HG02938 (cell line): ENCODE measurements around the gene CACNG1.

ENCODE experiments used
- ATAC-seq: cut with Tn5 transposase; IDR thresholded peaks from one replicate; pipeline ENCODE4 v1.9.1; 2021; ENCODE audit warnings: mild to moderate bottlenecking, moderate library complexity; ENCODE audit not compliant: unreplicated experiment

CACNG1 gene

DNA sequence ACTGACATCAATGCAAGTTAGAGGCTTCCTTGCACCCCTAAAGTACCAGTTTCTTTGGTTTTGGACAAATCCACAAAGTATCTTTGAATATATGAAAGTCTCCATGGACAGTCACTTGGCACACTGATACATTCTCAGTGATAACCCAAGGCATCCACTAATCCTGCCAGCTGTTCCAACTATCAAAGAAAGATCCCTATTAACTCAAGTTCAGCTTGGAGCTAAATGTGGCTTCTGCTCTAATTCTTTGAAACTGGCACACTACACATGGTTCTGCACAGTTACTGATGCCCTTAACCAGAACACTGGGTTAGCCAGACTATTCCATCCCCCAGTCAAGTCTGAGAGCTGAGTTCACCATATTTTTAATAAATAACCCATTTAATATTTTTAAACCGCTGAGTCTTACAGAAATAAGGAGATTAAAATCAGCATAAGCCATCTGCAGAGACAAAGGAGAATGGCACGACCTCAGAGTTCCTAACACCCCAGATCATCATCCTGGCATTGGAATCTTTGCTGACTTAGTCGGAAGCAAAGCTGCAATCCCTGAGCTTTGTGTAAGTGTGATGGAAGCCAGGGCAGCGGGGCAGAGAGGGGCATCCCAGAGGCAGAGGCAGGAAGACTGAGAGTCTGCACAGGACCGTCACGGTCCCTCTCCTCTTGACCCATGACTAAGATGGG lies 6.3 kb downstream of the CACNG1 start:
- ATAC-seq = no peak

DNA sequence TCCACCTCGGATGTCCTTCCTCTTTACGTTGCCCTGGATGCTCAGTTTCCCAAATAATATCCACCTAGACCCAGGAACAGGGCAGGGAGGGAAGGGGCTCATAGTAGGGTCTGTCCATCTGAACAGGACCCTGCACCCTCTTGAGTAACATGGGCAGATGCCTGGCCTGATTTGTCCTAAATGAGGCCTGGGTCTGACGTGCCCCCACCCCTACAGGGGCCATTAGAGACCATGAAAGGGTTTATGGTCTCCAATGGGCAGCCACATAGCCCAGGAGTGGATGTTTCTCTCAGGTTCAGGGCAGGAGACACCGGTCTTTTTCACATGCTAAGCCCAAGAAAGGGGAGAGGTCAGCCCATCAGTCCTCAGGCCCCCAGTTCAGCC lies 6.8 kb downstream of the CACNG1 start:
- ATAC-seq = no peak

DNA sequence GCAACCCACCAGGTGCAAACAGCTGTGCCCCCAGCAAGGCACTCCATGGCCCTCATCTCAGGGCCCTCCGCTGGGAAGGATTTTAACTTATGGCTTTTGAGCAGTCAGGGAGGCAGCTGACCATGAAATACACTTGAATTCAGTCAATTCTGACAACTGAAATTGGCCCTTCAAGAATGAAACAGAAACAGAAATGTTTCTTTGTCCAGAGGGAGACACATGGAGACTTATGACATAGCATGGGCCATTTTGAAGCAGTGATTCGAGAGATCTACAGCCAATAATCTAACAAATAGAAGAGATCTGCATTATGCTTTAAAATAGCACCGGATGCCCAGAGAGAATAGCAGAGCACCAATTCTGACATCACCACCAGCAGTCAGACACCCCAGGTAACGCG lies 7.5 kb downstream of the CACNG1 start:
- no peak for ATAC-seq

DNA sequence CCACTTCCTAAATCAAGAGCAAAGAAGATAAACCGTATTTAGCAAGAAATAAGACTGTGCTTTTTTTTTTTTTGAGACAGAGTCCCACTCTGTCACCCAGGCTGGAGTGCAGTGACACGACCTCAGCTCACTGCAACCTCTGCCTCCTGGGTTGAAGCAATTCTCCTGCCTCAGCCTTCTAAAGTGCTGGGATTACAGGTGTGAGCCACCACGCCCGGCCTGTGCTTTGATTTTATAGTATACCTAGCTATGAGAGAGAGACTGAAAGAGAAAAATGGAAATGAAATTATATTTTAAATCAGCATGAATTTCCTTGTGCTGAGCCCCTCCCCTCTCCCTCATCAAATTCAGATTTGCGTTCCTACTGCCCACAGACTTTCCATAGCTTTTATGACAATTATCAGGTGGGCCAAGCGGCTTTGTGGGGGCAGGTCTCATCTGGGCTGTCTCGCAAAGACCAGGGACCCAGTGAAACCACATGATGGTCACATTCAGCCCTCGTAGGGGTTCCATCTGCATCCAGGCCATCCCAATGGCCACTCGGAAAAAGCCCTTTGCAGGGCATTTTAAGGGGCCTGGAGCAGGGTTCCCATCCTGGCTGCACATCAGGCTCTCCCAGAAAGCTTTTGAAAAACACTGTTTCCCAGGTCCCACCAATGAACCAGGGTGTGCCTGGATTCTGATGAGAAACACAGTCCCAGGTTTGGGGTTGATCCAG lies 8.5 kb downstream of the CACNG1 start:
- ATAC-seq = no peak

DNA sequence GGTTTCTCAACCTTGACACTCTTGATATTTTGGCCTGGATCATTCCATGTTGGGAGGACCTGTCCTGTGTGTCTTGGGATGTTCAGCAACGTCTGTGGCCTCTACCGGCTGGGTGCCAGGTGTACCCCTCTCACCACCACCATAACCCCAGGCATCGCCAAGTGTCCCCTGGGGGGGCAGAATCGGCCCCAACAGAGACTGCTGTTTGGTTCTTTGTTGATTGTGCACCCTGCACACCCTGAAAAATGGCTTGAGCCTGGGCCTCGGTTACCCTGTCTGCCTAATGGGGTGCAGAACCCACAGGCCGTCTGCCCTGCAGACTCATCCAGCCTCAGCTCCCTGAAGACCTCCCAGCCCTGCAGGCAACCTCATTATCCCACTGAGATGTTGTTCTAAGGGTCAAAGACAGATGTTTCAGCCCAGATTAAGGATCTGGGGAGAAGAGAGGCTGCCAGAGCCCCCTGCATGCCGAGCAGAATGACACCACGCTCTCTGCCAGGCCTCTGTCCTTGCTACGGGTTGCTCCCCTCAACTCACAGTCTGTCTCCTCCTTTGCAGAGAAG lies 9.2 kb downstream of the CACNG1 start:
- ATAC-seq = no peak

DNA sequence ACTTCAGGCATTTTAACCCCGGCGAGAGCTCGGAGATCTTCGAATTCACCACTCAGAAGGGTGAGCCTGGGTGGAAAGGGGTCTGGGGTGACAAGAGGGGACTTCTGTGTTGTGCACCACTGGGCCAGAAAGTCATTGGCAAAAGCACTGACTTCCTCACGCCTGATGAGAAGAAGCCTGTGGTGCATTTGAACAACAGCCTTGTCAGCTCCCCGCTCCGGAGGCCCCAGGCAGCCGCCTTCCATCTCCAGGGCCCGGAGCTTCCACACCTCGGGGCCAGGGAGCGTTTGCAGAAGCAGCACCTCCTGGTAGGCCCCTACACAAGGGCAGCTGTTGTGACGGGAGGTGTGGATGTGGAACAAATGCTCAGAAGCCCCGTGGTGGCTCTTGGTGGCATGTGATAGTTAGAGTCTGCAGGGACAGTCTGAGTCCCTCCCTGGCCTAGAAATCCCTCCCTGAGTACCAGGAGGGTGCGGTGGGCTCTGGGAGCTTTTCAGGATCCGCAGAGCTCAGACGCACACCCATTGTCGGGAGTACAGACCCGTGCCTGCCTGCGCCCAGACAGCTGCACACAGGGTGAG lies 9.7 kb downstream of the CACNG1 start:
- no peak for ATAC-seq

DNA sequence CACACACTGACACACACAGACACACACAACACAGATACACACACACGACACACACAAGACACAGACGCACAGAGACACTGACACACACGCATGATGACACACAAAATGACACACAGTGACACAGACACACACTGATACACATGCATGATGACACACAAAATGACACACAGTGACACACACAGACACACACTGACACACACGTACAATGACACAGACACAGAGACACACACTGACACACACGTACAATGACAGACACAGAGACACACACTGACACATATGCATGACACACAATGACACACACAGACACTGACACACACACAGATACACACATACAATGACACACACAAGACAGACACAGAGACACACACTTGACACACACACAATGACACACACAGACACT lies 10.3 kb downstream of the CACNG1 start:
- no peak for ATAC-seq

DNA sequence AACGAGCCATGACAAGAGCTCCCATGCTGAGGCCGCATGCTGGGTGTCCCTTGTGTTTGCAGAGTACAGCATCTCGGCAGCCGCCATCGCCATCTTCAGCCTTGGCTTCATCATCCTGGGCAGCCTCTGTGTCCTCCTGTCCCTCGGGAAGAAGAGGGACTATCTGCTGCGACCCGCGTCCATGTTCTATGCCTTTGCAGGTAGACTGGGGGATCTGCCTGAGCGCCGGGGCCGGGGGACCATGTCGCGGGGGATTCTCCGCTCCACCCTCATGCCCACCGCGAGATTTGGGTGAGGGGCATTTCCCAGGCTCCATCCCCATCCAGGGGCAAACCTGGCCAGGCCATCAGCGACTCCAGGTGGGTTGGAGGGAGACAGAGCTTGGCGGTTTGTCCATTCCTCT lies 10.7 kb downstream of the CACNG1 start:
- no peak for ATAC-seq

DNA sequence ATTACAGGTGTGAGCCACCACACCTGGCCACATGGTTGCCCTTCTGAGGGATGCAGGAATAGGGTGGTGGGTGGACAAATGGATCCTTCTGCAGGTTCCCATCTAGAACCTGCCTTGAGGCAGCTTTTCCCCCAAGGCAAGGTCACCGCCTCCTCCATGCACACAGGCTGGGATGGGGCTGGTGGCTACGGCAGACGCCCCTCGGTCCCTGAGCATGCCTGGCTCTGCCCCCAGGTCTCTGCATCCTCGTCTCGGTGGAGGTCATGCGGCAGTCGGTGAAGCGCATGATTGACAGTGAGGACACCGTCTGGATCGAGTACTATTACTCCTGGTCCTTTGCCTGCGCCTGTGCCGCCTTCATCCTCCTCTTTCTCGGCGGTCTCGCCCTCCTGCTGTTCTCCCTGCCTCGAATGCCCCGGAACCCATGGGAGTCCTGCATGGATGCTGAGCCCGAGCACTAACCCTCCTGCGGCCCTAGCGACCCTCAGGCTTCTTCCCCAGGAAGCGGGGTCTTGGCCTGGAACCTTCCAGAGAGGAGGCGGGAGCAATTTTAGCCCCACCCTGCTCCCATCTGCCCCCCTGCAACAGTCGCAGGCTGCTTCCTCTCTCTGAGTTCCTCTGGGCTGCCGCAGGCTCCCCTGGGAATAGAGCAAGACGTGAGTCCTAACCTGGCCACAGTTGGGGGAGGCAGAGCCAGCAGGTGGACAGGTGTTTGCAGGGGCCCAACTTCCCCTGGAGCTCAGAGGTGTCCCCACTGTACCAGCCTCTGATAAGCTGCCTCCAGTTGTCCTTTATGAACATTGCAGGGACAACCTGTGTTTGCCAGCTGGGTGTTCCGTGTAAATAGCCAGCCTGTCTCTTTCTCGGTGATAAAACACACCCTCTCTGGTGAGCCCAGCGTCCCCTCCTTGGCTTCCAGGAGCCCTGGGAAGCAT lies 11.7 kb downstream of the CACNG1 start:
- no peak for ATAC-seq

DNA sequence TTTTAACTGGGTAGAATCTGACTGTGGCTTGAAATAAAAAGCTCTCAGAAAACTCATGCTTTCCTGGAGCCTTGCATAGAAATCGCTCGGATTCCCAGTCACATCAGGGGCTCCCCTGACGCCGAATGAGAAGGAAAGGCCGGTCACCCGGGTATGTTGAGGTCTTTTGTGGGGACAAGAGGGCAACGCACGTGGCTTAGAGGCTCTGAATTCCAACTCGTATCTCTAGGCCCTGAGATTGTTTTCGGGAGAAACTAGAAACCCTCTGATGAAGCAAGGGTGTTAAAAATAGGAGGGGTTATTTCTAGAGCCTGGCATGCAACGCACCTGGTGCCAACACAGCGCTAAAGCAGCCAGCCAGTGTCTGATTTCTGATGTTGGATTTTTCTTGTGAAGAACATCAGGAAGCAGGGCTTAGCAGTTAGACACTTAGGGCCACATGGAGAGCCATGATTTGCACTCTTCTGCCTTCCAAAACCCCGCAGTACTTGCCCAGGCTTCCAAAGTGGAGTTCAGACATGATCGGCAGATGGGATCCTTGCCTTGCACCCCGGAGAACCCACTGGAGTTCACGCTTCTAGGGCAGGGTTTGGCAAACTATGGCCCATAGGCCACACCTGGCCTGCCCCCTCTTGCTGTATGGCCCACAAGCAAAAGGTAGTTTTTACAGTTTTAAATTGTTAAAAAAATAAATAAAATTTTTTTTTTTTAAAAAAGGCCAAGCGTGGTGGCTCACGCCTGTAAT lies 12.6 kb downstream of the CACNG1 start:
- ATAC-seq = no peak

DNA sequence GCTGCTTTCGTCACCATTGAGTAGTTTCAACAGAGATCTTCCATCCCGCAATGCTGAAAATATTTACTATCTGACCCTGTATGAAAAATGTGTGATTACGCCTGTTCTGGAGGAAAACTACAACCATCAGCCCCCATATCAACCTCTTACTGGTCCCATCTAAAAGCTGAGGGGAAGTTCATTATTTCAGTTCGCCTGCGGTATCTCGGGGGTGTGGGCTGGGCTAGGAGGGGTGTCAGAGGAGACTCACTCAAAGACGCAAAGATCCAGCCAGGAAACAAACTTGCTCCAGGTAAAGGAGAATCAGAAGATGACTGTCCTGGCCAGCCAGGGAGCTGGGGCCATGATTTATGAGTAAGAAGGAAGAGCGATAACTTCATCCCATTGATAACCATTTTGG lies 13.7 kb downstream of the CACNG1 start:
- ATAC-seq = no peak

DNA sequence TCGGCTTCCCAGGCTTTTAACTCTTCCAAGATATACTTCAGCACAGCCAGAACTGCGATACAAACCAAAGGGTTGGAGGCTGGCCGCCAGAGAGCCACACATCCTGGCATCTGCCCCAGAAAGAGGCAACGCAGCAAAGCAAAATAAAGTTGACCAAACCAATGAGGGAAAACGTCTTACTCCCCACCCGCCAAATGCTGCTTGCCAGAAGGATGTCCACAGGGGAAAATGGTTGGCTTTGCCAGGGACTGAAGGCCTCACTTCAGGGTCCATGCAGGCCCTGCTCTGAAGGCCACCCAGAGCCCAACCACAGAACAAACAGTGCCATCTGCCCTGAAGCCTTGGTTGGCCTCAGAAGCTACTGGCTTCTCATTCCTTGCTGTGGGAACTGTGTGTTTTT lies 15.0 kb downstream of the CACNG1 start:
- ATAC-seq = no peak

DNA sequence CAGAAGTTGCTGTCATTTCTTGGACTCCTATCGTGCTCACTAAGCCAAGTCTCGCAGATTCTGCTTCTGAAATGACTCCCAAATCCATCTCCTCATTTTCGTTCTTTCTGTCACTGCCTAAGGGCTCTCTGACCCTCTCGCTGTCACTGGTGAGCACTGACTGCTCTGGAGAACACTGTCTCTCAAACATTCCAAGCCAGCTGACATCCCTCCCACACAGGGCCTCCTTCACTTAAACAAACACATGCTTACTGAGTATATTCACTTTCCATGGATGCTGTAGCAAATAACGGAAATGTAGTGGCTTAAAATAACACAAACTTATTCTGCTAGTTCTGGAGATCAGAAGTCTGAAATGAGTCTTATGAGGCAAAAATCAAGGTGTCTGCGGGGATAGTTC lies 18.8 kb downstream of the CACNG1 start:
- no peak for ATAC-seq

DNA sequence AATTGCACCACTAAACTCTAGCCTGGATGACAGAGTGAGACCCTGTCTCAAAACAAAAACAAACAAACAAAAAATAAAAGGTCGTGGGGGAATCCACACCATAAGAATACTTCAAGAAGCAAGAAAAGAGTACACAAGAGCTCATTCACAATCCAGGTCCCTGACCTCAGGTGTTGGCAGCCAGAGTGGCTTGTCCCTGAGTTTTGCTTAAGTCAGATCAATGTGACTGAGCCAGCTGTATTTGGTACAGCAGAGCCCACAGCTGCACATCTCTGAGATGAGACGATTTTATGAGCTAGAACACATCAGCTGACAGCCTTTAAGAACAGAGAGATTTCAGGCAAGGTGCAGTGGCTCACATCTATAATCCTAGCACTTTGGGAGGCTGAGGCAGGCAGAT lies 22.4 kb downstream of the CACNG1 start:
- ATAC-seq = no peak

DNA sequence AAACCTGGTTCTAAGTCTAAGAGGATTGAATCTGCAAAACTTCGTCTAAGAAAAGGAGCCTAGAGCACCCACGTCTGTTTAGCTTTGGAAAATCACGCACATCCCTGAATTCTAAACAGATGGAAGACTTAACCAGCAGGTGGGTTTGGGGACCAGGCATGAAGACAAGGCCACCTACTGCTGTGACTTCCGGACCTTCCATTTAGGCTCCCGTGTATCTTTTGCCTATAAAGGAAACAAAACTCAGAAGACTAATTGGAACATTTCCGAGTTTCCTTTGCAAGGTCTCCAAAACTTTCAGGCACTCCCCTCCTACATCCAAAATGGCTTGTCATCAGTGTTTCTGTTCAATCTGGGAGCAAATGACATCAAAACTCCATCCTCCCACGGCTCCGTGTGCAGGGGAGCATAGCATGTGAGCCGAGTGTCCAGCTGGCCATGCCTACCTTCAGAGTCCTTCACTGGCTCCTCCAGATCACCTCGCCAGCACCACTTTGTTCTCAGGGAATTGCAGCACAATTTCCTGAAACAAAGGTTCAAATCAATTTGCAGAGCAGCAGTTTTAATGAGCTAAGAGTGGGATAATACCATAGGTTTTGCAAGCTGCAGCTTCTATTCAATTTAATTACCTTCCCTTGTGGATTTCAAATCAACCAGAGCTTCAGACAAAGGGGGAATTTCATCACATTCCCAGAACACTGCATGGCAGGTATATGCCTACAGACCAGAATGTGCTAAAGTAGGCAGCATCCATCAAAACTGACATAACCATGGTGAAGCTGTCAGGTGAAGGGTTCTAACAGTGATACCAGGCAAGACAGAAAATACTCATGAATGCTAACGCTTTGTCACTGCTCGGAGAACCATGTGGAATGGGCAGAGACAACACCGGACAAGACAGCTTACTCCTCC lies 23.5 kb downstream of the CACNG1 start:
- ATAC-seq = no peak

DNA sequence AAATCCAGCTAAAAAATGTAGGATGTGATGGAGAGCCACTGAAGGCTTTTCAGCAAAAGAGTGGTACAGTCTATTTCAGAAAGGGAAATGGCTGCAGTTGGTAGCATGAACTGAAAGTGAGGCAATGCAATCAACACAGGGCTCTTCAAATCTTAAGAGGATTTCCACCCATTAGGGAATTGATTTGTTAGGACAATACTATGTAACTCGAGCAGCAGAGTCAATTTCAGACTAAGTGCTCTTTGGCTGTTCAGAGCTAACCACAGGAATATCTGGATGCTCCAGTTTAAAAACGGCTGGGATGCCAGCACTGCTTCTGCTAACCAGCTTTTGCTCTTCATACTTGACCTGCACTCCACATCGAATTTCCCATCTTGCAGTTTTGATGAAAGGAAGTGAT lies 24.6 kb downstream of the CACNG1 start:
- ATAC-seq = no peak

DNA sequence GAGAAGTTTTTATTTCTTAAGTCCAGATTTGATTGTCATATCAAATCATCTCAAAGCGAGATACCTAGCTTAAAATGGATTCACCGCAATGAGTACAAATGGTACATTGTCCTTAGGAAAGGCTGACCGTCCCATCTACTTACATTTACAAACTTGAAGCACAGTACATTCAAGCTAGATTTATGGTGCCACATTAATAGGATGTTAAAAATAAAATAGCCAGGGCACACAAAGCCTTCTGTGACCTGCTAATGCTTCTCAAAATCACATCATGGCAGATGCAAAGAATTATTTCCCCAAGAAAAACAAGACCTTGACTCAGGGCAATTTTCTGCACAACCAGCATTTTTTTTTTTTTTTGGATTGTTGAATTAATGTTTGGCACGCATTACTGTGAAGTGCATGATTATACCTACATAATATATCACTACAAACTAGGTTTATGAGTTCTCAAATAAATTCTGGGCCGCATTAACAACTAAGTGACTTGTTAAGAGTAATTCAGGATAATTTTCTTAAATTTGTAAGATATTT lies 25.3 kb downstream of the CACNG1 start:
- ATAC-seq = no peak

DNA sequence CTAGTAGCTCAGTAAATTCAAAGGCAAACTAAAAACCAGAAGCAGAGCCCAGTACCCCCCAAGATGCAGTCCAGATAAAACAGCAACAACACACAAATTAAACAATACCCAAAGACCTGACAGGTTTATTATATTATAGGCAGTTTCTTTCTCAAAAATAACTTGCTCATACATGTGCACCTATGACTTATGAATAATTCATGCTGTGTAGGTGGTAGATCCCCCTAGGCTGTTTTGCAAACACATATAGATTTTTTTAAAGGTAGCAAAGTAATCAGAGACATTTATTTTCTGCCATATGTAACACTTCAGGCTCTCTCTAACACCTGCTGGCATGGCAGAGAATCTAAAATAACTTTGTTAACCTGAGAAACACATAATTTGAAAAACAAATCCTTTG lies 27.2 kb downstream of the CACNG1 start:
- no peak for ATAC-seq

DNA sequence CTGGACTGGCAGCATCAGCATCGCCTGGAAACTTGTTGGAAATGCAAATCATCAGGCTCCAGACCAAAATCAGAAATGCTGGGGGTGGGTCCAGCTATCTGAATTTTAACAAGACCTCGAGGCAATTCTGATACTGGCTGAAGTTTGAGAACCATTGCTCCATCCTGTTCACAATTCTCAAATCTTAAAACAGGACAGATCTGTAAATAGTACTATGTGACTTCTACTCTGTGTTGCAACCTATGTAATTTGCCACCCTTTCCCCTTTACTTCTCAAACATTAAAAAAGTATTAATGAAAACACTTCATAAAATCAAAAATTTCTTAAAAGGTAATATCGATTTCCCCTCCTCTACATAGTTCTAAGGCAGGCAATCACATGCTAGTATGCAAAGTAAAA lies 28.5 kb downstream of the CACNG1 start:
- no peak for ATAC-seq
